Measurements from ENCODE around the gene HEYL. TPM values are rescaled to one million over a fixed set of nuclear protein-coding genes. Genes with fewer than 3 reads are reported as not detected.
A peak's percentile ranks its signal among the peaks of the same experiment; 100 is the strongest.
"Not testable (repeated sequence)": the region's sequence is repeated elsewhere in the genome, so short reads cannot be mapped to it uniquely, and the experiment has no call there.

Gene HEYL
- total RNA-seq, 1 donor from 2014 or later: 20.5 TPM

DNA sequence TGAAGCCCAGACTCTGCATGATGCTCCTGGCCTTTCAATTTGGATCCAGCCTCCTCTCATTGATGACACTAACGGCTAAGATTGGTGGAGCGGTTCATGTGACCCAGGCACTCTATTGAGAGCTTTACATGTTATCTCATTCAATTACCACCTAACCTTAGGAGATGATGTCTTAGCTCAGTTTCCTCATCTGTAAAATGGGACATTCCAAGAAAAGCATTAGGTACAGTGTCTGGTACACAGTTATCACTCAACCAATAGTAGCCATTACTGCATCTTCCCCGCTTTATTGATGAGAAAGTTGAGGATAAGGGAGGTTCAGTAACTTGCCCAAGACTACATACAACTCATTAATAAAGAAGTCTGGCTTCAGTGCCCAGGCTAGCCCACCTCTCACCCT, 17.0 kb downstream of the HEYL start:
- intact Hi-C loops (cut with DNase I): no loop called here
- no peak for DNase-seq (ENCODE audit: low spot score)

DNA sequence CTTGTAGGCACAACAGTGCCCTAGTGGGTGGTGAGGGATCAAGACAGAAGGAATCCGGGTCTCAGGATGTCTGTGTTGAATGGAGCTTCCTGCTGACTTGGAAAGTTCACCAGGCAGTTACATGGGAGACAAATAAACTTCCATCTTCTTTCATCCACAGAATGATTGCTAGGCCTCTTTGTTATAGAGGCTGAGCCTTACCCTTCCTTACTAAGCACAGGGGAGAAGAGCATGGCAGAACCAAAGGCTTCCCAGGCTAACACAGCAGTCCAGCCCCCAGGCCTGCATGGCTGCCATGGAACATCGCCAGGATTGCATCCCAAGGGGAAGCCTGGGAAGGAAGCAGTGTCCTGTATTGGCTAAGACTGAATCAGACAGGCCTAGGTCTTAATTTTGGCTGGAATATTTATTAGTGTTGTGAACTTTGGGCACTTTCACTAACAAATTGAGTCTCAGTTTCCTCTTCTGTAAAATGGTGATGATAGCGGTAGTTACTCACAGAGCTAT, 18.7 kb downstream of the HEYL start:
- no peak for DNase-seq (ENCODE audit: low spot score)

DNA sequence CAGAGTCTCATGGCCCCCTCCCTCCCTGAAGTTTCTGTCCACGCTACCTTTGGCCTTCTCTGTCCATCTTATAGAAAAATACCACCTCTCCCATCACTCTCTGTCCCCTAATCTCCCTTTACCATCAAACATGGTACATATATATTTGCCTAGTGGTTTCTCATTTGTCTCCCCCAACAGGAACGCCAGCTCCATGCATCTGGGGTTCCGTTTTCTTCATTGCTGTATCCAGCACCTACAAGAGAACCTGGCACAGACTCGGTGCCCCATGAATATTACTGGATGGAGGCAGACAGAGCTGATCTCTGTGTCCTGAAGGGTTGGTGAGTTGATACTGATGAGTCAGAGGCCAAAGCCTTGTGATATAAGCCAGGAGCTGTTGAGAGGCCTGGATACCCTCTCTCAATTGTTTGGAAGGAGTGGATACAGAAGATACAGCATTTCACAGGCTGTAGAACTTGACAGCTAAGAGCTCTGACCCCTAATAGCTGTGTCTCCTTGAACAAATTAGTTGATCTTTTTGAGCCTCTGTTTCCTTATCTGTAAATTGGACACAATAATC, 21.9 kb downstream of the HEYL start:
- DNase-seq (ENCODE audit: low spot score): no peak
- intact Hi-C loops (cut with DNase I): no loop called here

More for the DNA sequence above, 18.7 kb downstream of the HEYL start:
- intact Hi-C loops (cut with DNase I): no loop called here

DNA sequence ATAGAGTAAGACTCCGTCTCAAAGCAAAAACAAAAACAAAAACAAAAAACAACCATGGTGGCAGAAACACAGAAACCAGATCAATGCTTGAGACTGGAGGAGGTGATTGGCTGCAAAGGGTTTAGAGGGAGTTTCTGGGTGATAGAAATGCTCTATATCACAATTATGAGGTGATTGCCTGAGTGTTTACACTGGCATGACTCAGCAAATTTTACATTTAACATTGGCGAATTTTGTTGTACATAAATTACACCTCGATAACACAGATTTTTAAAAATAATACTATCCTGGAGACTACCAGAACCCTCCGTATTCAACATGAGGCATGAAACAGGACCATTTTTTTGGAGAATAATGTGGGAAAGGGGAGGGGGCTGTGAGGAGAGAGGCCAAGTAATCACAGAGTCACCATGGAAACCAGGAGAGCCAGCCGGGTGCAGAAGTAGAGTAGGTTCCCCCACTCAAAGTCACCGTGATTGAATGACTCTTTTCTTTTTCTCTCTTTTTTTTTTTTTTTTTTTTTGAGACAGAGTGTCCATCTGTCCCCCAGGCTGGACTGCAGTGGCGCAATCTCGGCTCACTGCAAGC, 24.3 kb downstream of the HEYL start:
- intact Hi-C loops (cut with DNase I): no loop called here
- no peak for DNase-seq (ENCODE audit: low spot score)

DNA sequence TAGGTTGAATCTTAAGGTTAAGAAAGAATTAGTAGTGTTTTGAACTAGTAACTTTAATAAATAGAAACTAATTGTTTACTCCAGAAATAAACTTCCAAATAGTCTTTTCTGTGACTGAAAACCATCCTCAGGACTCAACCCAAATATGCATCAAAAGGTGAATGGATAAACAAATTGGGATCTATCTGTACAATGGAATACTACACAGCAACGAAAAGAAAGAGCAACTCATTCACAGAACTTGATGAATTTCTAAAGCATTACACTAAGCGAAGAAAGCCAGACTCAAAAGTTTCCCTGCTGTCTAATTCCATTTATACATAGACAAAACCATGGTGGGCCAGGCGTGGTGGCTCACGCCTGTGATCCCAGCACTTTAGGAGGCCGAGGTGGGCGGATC, 25.0 kb downstream of the HEYL start:
- DNase-seq (ENCODE audit: low spot score): no peak
- intact Hi-C loops (cut with DNase I): no loop called here

DNA sequence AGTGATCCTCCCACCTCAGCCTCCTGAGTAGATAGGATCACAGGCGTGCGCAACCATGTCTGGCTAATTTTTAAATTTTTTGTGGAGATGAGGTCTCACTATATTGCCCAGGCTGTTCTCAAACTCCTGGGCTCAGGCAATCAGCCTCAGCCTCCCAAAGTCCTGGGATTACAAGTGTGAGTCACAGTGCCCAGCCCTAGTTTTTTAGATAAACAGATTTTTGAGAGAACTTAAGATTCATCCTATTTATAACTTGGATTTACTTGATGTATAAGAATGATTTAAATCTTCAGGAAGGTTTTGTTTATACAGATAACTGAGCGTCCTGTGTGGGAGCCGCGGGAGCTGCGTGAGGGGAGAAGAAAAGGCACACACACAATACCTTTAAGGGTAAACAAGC, 26.2 kb downstream of the HEYL start:
- no peak for DNase-seq (ENCODE audit: low spot score)
- intact Hi-C loops (cut with DNase I): no loop called here

DNA sequence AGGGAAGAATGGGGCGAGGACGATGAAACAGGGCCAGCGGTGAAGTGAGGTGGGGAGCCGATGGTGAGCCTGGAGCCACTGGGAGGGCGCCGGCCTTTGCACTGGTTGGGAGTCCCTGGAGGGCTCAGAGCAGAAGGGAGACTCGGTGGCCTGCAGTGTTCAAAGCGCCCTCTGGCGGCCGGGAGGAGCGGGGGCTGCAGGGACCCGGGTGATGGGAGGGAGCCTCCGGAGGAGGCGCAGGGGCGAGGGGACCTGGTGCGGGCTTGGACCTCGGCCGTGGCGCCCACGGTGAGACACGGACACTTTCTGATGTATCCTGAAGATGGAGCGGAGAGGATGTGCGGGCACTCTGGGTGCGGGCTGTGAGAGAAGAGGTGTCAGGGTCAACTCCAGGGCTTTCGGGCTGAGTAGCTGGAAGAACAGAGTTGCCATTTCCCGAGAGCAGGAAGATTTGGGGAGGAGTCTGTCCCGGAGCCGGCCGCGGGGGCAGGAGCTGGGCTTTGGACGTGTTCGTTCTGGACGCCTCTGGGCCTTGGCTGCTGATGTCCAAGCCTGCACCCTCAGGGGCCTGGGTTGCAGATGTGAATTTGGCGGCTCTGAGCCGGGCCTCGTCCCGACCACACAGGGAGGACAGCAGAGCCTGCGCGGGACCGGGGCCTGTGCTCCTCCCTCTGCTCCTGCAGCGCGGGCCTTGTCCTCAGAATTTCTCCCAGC, 29.7 kb downstream of the HEYL start:
- no peak for DNase-seq (ENCODE audit: low spot score)
- intact Hi-C loops (cut with DNase I): loop anchor here (5.0 kb wide), 1 partner anchor 188 kb away; no protein-coding TSS in a partner anchor

DNA sequence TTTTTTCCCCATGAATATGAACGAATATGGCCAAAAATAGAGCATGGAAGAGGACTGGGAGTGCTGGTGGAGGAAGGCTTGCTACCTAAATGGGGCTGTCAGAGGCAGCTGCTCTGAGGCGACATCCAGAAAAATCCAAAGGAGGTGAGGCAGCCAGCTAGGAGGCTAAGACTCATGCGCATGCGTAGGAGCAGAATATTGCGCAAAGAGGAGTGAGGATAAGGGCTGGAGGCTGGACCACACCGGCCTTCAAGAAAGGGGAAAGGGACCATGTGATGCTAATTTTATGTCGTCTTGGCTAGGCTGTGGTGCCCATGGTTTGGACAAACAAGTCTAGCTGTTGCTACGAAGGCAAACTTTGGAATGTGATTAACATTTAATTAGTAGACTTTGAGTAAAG, 30.5 kb downstream of the HEYL start:
- intact Hi-C loops (cut with DNase I): loop anchor here (5.0 kb wide), 1 partner anchor 188 kb away; no protein-coding TSS in a partner anchor
- DNase-seq (ENCODE audit: low spot score): no peak

DNA sequence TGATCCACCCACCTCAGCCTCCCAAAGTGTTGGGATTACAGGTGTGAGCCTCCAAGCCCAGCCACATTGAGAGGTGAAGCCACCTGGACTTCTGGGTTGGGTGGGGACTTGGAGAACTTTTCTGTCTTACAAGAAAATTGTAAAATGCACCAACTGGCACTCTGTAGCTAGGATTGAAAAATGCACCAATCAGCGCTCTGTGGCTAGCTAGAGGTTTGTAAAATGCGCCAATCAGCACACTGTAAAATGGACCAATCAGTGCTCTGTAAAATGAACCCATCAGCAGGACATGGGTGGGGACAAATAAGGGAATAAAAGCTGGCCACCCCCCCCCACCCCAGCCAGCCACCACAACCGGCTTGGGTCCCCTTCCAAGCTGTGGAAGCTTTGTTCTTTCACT, 35.8 kb downstream of the HEYL start:
- not testable (repeated sequence) for DNase-seq (ENCODE audit: low spot score)
- intact Hi-C loops (cut with DNase I): loop anchor here (2.0 kb wide), 1 partner anchor 117 kb away; no protein-coding TSS in a partner anchor

DNA sequence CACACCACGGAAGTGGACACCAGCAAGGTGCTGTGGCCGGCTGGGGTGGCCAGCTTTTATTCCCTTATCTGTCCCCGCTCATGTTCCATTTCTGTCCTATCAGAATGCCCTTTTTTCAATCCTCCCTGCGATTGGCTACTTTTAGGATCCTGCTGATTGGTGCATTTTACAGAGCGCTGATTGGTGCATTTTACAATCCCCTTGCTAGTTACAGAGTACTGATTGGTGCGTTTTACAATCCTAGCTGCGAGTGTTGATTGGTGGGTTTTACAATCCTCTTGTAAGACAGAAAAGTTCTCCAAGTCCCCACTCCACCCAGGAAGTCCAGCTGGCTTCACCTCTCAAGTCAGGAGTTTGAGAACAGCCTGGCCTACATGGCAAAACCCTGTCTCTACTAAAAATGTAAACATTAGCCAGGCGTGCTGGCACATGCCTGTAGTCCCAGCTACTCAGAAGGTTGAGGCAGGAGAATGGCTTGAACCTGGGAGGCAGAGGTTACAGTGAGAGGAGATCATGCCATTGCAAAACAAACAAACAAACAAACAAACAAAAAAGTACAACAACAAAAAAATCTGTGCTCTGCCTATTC, 37.7 kb downstream of the HEYL start:
- DNase-seq (ENCODE audit: low spot score); intact Hi-C loops (cut with DNase I): not testable (repeated sequence)

DNA sequence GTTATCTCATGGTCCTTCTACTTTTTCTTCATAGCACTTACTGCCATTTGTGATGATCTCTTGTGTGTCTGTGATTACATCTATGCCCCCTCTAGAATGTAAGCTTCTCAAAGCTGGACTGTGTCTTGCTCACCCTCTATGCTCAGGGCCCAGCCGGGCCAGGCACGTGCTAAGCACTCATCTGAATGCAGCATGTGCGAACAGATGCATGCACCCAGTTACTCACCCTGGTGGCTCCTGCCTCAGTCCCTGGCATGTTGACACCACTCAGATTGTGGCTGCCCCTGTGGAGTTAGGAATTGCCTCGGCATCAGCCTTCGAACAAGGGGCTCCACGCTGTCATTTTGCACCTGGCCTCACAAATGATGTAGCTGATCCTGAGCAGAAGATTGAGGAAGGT, 43.3 kb downstream of the HEYL start:
- DNase-seq (ENCODE audit: low spot score): no peak
- intact Hi-C loops (cut with DNase I): no loop called here

DNA sequence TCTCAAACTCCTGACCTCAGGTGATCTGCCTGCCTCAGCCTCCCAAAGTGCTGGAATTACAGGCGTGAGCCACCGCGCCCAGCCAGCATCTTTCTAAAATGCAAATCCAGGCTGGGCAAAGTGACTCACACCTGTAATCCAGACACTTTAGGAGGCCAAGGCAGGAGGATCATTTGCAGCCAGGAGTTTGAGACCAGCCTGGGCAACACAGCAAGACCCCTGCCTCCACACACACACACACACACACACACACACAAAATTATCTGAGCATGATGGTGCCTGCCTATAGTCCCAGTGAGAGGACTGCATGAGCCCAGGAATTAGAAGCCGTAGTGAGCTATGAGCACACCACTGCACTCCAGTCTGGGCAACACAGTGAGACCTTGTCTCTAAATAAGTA, 46.1 kb downstream of the HEYL start:
- no peak for DNase-seq (ENCODE audit: low spot score)
- intact Hi-C loops (cut with DNase I): no loop called here

DNA sequence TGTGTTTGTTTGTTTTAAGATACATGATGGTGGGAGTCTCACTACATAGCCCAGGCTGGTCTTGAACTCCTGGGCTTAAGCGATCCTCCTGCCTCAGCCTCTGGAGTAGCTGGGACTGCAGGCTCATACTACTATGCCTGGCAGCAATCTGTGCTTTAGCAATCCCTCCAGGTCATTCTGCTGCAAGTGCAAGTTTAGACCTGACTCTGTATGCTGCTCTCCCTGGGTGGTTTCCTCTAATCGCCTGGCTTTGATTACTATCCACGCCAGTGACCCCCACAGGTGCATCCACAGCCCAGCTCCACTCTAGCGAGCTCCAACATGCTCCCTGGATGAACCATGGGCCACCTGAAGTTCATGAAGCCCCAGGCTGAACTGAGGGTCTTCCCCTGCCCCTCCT, 47.4 kb downstream of the HEYL start:
- intact Hi-C loops (cut with DNase I): no loop called here

DNA sequence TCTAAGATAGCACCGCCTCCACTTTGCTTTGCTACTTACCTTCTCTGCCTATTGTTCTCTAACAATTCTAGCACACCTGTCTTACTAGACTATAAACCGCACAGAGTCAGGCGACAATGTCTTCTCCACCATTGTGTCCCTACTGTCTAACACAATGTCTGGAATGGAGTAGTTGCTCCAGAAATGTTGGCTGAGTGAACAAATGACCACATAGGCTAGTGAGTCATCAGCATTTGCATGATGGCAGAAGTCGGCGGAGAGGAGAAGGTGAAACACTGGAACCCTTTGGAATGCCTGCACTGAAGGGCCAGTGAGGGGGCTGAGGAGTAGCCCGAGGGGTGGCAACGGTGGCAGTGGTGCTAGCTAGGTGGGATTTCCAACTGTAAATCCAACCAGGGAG, 48.9 kb downstream of the HEYL start:
- intact Hi-C loops (cut with DNase I): no loop called here
- no peak for DNase-seq (ENCODE audit: low spot score)

More for the DNA sequence above, 47.4 kb downstream of the HEYL start:
- no peak for DNase-seq (ENCODE audit: low spot score)

DNA sequence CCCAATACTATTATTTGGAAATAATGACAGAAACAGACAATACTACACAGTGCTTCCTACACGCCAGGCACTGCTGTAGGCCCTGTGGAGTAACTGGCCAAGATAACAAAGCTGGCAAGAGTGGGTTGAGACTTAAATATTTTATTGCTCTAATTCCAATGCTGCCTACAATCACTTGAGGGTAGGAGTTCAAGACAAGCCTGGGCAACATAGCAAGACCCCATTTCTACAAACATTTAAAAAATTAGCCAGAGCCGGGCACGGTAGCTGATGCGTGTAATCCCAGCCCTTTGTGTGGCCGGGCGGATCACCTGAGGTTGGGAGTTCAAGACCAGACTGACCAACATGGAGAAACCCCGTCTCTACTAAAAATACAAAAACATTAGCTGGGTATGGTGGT, 53.5 kb downstream of the HEYL start:
- no peak for DNase-seq (ENCODE audit: low spot score)
- intact Hi-C loops (cut with DNase I): no loop called here

DNA sequence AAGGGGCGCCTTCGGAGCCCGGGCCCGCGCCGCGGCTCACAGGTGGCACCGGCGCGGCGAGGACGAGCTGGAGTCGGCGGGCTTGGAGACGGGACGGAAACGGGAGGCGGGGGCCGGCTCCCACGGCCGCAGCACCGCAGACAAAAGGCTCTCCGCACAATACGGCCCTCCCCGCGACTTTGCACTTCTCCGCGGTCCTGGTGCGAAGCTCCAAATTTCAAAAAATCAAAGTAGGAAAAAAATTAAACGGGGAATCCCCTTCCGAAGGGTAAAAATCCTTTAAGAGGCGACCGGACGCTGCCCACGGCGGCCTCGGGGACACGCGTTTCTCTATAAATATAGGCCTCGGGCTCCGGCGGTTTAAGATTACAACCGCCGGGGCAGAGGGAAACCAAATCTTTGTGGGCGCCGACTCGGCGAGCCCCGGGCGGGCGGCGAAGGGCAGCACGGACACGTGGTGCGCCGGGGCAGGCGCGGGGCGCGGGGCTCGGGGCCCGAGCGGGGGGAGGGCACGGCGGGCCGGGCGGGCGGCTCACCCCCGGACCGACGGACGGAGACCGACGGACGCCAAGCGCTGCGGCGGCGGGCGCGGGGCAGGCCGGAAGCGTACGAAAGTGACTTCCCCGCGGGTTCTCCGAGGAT, 63.3 kb downstream of the HEYL start:
- DNase-seq (ENCODE audit: low spot score): no peak
- intact Hi-C loops (cut with DNase I): no loop called here

DNA sequence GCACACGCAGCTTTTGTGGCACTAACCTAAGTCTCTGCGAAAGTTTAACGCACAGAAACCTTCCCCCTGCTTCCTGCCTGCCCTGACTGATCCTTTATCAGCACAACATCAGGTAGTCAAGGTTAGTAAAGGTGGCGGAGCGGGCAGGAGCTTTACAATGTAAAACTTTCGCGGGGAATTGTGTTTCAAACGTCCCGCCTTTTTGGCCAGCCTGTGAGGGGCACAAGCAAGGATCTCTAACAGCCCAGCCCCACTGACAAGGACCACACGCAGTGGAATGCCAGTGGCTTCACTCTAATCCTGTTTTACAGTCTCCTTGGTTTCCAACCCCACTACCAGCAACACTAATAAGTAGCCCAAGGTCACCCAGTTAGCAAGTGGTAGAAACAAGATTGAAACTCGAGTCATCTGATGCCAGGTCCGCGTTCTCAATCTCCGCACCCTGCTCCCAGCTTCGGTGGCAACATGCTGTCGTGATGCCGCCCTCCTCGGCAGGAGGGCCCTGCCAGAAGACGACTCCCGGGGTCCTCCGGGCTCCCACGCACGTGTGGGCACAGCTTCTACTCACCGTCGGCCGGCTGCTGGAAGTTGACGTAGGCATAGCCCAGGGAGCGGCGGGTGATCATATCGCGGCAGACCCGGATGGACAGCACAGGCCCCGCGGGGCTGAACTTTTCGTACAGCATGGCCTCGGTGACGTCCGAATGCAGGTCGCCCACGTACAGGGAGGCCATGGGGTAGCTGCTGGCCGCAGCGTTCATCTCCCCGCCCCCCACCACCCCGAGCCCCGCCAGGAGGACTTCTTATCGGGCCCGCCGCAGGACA, 64.0 kb downstream of the HEYL start:
- intact Hi-C loops (cut with DNase I): loop anchor here (2.0 kb wide), 1 partner anchor 35 kb away; no protein-coding TSS in a partner anchor
- peak; percentile 85 for DNase-seq (ENCODE audit: low spot score)

DNA sequence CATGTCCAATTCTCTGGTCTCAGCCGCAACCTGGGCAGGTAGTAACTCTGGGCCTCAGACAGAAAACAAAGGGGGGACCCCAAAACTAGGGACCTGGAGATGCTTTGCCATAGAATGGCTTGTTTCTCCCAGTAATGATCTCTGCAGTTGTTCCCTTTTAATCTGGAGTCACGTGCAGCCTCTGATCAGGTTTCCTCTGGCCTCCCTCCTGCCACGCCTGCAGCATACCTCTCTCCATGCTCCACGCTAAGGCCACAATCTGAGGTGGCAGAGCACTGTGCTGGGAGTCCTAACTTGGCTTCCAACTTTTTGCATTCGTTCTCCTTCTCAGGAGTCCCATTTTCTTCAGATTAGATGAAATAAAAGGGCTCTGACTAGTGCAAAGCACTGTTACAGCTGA, 64.8 kb downstream of the HEYL start:
- DNase-seq (ENCODE audit: low spot score): no peak
- intact Hi-C loops (cut with DNase I): loop anchor here (2.0 kb wide), 1 partner anchor 34 kb away; no protein-coding TSS in a partner anchor
